ENCODE results near the gene SERP2. TPM values are rescaled to one million over a fixed set of nuclear protein-coding genes. Genes with fewer than 3 reads are reported as not detected.

The SERP2 gene
- total and polyA plus RNA-seq, 2 of the 13 experiments (the other 11 are each of a cell fraction or from before 2014, with no cell fraction given), result not detected

DNA sequence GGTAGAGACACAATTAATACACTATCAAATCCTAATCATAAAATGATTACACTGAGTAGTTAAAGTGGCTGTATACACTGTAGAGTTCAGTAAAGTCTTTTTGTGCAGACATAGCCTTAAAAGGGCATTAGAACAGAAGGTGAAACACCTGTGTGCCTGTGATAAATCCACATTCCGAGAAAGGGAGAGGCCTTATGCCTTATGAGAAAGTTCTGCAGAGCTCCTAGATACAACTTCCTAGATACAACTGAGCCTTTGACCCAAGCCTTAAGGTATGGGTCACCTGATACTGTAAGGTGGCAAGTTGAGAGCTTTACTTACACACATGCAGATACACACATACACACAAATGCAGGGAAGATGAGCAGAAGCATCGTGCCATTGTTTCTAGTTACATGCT is 6.3 kb downstream of the SERP2 start (continued):
- TF ChIP-seq, protein P1, sequence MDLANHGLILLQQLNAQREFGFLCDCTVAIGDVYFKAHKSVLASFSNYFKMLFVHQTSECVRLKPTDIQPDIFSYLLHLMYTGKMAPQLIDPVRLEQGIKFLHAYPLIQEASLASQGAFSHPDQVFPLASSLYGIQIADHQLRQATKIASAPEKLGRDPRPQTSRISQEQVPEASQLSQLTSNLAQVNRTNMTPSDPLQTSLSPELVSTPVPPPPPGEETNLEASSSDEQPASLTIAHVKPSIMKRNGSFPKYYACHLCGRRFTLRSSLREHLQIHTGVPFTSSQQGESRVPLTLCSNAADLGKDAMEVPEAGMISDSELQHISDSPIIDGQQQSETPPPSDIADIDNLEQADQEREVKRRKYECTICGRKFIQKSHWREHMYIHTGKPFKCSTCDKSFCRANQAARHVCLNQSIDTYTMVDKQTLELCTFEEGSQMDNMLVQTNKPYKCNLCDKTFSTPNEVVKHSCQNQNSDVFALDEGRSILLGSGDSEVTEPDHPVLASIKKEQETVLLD (CRISPR knock-in tag; IDR thresholded peaks at IDR 0.05; ENCODE audit: low read depth), result no peak
- TF ChIP-seq RELA (CRISPR knock-in tag; IDR thresholded peaks at IDR 0.05) (no peak), MXI1 (IDR thresholded peaks at IDR 0.05; ENCODE audit: borderline replicate concordance, low read depth, low read length) (no peak), HIVEP1 (CRISPR knock-in tag; IDR thresholded peaks at IDR 0.05) (no peak), MNT (IDR thresholded peaks at IDR 0.05) (no peak), CBX2 (IDR thresholded peaks at IDR 0.05; ENCODE audit: low read depth, low read length) (no peak), CBX2 (CRISPR knock-in tag; IDR thresholded peaks at IDR 0.05; ENCODE audit: low read depth) (no peak), ZBTB39 (CRISPR knock-in tag; IDR thresholded peaks at IDR 0.05) (no peak), ZNF572 (CRISPR knock-in tag; IDR thresholded peaks at IDR 0.05) (no peak)

All from HepG2 (cell line).